Measurements from ENCODE around the gene CACNA1I. TPM values are rescaled to one million over a fixed set of nuclear protein-coding genes. Genes with fewer than 3 reads are reported as not detected.

The CACNA1I gene
- total RNA-seq, 2 donors from 2014 or later: 0.08 TPM; not detected in 1

GRCh38 chr22:39625569-39626537 lies 55.3 kb downstream of the CACNA1I start:
- DNase-seq (ENCODE audit: low spot score): no peak
- peaks cover 0 to 7% of the 10 kb centered on the region in 2 donors for H3K27me3 ChIP-seq
- no peak for TF ChIP-seq CTCF (IDR thresholded peaks at IDR 0.05)

GRCh38 chr22:39627208-39627607 lies 56.7 kb downstream of the CACNA1I start:
- Histone ChIP-seq H3K9me3 (no peaks in the 10 kb centered on the region), H3K36me3 (no peaks in the 10 kb centered on the region), H3K27me3 (peaks cover 0 to 7% of the 10 kb centered on the region in 2 donors), H3K4me1 (no peaks in the 10 kb centered on the region), H3K27ac (no peak overlapping the region), H3K4me3 (no peak overlapping the region)
- DNase-seq (ENCODE audit: low spot score): no peak
- no peak for TF ChIP-seq CTCF (IDR thresholded peaks at IDR 0.05)

More at GRCh38 chr22:39625569-39626537, 55.3 kb downstream of the CACNA1I start:
- Histone ChIP-seq H3K9me3 (no peaks in the 10 kb centered on the region), H3K36me3 (no peaks in the 10 kb centered on the region), H3K4me3 (no peak overlapping the region), H3K27ac (no peak overlapping the region), H3K4me1 (no peaks in the 10 kb centered on the region)

- DNase-seq (ENCODE audit: low spot score): no peak
- no peak for TF ChIP-seq CTCF (IDR thresholded peaks at IDR 0.05)
- H3K27ac ChIP-seq: no peak overlapping the region
- peaks cover 0 to 7% of the 10 kb centered on the region in 2 donors for H3K27me3 ChIP-seq
- H3K4me3 ChIP-seq: no peak overlapping the region
- H3K36me3 ChIP-seq: no peaks in the 10 kb centered on the region
- no peaks in the 10 kb centered on the region for H3K4me1 ChIP-seq
- no peaks in the 10 kb centered on the region for H3K9me3 ChIP-seq
Measured at GRCh38 chr22:39627865-39628562, 57.5 kb downstream of the CACNA1I start.

GRCh38 chr22:39628563-39629080 lies 58.1 kb downstream of the CACNA1I start:
- Histone ChIP-seq H3K9me3 (peaks cover 0 to 3% of the 10 kb centered on the region in 2 donors), H3K36me3 (no peaks in the 10 kb centered on the region), H3K4me3 (no peak overlapping the region), H3K4me1 (no peaks in the 10 kb centered on the region), H3K27ac (no peak overlapping the region), H3K27me3 (peaks cover 0 to 7% of the 10 kb centered on the region in 2 donors)
- DNase-seq (ENCODE audit: low spot score): no peak
- TF ChIP-seq CTCF (IDR thresholded peaks at IDR 0.05): no peak

- Histone ChIP-seq H3K27me3 (peaks cover 0 to 7% of the 10 kb centered on the region in 2 donors), H3K4me1 (no peaks in the 10 kb centered on the region), H3K4me3 (no peak overlapping the region), H3K36me3 (no peaks in the 10 kb centered on the region), H3K27ac (no peak overlapping the region), H3K9me3 (peaks cover 0 to 11% of the 10 kb centered on the region in 2 donors)
- no peak for DNase-seq (ENCODE audit: low spot score)
- TF ChIP-seq CTCF (IDR thresholded peaks at IDR 0.05): no peak
Measured at GRCh38 chr22:39629851-39630250, 59.3 kb downstream of the CACNA1I start.

All from right atrium auricular region (tissue), 2 donors.